Endothelial cell of umbilical vein (primary cell): Measurements from ENCODE around the gene CCDC191. TPM values are rescaled to one million over a fixed set of nuclear protein-coding genes. Genes with fewer than 3 reads are reported as not detected.

Source experiments
- BruUV-seq: library from RNA; stranded (reverse); fragments of 400-500 nt; replicated peaks from 2 replicates; lab custom pipeline; 2021; lab: Mats Ljungman, UMichigan
- CTCF ChIA-PET: fragments of 300-600, 350-600 bp; sonication (Branson Sonifier 250); formaldehyde crosslinking; loops from one replicate; lab custom pipeline; 2021; ENCODE audit warnings: antibody characterized with exemption, inconsistent platforms; lab: Charles Lee
- POLR2A ChIA-PET: fragments of 300-600, 350-600 bp; sonication (Branson Sonifier 250); formaldehyde crosslinking; loops from one replicate; lab custom pipeline; 2021; ENCODE audit warnings: antibody characterized with exemption, inconsistent platforms; lab: Charles Lee
- DNase-seq: peaks from one replicate; pipeline ENCODE4 v3.0.0-alpha.2; 2011; ENCODE audit warnings: low read depth, low spot score
- FAIRE-seq: peaks from 2 replicates; lab custom pipeline; 2011; peaks lifted over from hg19 to GRCh38; lab: Jason Lieb, UNC
- H2AFZ ChIP-seq: 2 replicates; pipeline ENCODE4 v1.6.0; 2012; ENCODE audit warnings: low read depth, low read length, control low read depth, inconsistent platforms
- H3K27ac ChIP-seq: 2 replicates; pipeline ENCODE4 v1.5.1; 2011; ENCODE audit warnings: low read depth, mild to moderate bottlenecking, control low read depth, low read length, moderate library complexity; ENCODE audit not compliant: insufficient read depth
- H3K27me3 ChIP-seq, 2 experiments: 2 replicates each; pipeline versions ENCODE4 v1.6.0 to v1.6.1; 2011; ENCODE audit warnings: low read length in 2 of 2, mixed read lengths in 1 of 2; ENCODE audit not compliant: control insufficient read depth in 2 of 2, insufficient read depth in 2 of 2
- H3K36me3 ChIP-seq, 2 experiments: 2 replicates in 1 of 2; 3 replicates in 1 of 2; pipeline ENCODE4 v1.5.1; 2011; ENCODE audit warnings: low read length in 2 of 2, mild to moderate bottlenecking in 1 of 2, moderate library complexity in 1 of 2; ENCODE audit not compliant: control insufficient read depth in 2 of 2, insufficient read depth in 2 of 2; ENCODE audit errors: extremely low read depth in 1 of 2
- H3K4me1 ChIP-seq: 3 replicates; pipeline ENCODE4 v1.5.1; 2011; ENCODE audit warnings: mild to moderate bottlenecking, low read length; ENCODE audit not compliant: control insufficient read depth, insufficient read depth; ENCODE audit errors: extremely low read depth
- H3K4me2 ChIP-seq: 2 replicates; pipeline ENCODE4 v1.6.1; 2011; ENCODE audit warnings: low read length, control low read depth, mixed read lengths; ENCODE audit not compliant: insufficient read depth
- H3K4me3 ChIP-seq, 3 experiments: fragments of 200-600 bp in 1 of 3; sonication (generic), shearing (Covaris generic) in 1 of 3; replicated peaks in 1 of 3; 2 replicates each; pipeline ENCODE4 v1.5.1; 2011 to 2016; ENCODE audit warnings: control low read depth in 3 of 3, low read length in 3 of 3, mild to moderate bottlenecking in 2 of 3, inconsistent platforms in 1 of 3, low read depth in 1 of 3, moderate library complexity in 1 of 3; ENCODE audit not compliant: insufficient read depth in 1 of 3
- H3K79me2 ChIP-seq: 2 replicates; pipeline ENCODE4 v1.6.0; 2012; ENCODE audit warnings: low read length, inconsistent platforms; ENCODE audit not compliant: control insufficient read depth, insufficient read depth
- H3K9ac ChIP-seq: replicated peaks from 2 replicates; pipeline ENCODE3; 2011; ENCODE audit warnings: low read length, control low read depth; ENCODE audit not compliant: insufficient read depth; ENCODE audit errors: extremely low read depth
- H3K9me1 ChIP-seq: replicated peaks from 3 replicates; pipeline ENCODE4 v1.6.0; 2011; ENCODE audit warnings: mild to moderate bottlenecking, low read length; ENCODE audit not compliant: control insufficient read depth, insufficient read depth; ENCODE audit errors: extremely low read depth
- H3K9me3 ChIP-seq: replicated peaks from 2 replicates; pipeline ENCODE4 v1.5.1; 2012; ENCODE audit warnings: low read length, inconsistent platforms; ENCODE audit not compliant: control insufficient read depth, insufficient read depth
- H4K20me1 ChIP-seq: replicated peaks from 2 replicates; pipeline ENCODE3; 2011; ENCODE audit warnings: mild to moderate bottlenecking, low read length; ENCODE audit not compliant: control insufficient read depth, insufficient read depth; ENCODE audit errors: extremely low read depth
- CTCF ChIP-seq, 2 donors: IDR thresholded peaks; 1 replicate in 1 of 2; 2 replicates in 1 of 2; pipeline ENCODE4 v1.5.1; 2011; ENCODE audit warnings: low read length in 2 of 2, mild to moderate bottlenecking in 2 of 2, moderate library complexity in 2 of 2, control low read depth in 1 of 2, inconsistent platforms in 1 of 2, low read depth in 1 of 2; ENCODE audit not compliant: insufficient read depth in 1 of 2; ENCODE audit errors: extremely low read depth in 1 of 2
- EZH2 ChIP-seq: IDR thresholded peaks from 2 replicates; pipeline ENCODE4 v1.6.1; 2012; ENCODE audit warnings: borderline replicate concordance, low read depth, mild to moderate bottlenecking, moderate library complexity, low read length, inconsistent platforms; ENCODE audit not compliant: severe bottlenecking
- FOS ChIP-seq: IDR thresholded peaks from 2 replicates; pipeline ENCODE4 v1.6.1; 2011; ENCODE audit warnings: mild to moderate bottlenecking, low read length, moderate library complexity, borderline replicate concordance; ENCODE audit not compliant: insufficient read depth
- JUN ChIP-seq: IDR thresholded peaks from 2 replicates; pipeline ENCODE4 v1.6.1; 2011; ENCODE audit warnings: borderline replicate concordance, low read depth; ENCODE audit not compliant: insufficient read length, insufficient read depth
- MAX ChIP-seq: IDR thresholded peaks from 2 replicates; pipeline ENCODE4 v1.6.1; 2011; ENCODE audit not compliant: insufficient read depth, insufficient read length
- MYC ChIP-seq: IDR thresholded peaks from one replicate; pipeline ENCODE4 v1.6.1; 2011; ENCODE audit warnings: mild to moderate bottlenecking, low read depth, low read length
- POLR2A ChIP-seq: IDR thresholded peaks from 2 replicates; pipeline ENCODE4 v1.6.1; 2012; ENCODE audit warnings: low read depth, mild to moderate bottlenecking, control low read depth, low read length
- POLR2AphosphoS5 ChIP-seq: IDR thresholded peaks from 2 replicates; pipeline ENCODE4 v1.6.1; 2012; ENCODE audit warnings: low read depth, mild to moderate bottlenecking, control low read depth, low read length, moderate library complexity; ENCODE audit not compliant: insufficient read depth
- dilution Hi-C: fragments of 300-500 bp; cut with MboI; formaldehyde crosslinking; loops from one replicate; pipeline ENCODE4 v1.15.0; 2019; ENCODE audit warnings: low sequenced_read_pairs; ENCODE audit not compliant: extremely low pct_ligation_motif_present
- intact Hi-C: fragments of 100-400 bp; cut with micrococcal nuclease; formaldehyde crosslinking; loops from one replicate; pipeline ENCODE4 v1.10.0; 2022
- polyA plus RNA-seq, 4 experiments: library from polyadenylated mRNA; depleted of rRNA in 3 of 4; stranded (reverse) in 3 of 4; unstranded in 1 of 4; fragments of >200 nt; gene quantifications; 2 replicates each; pipeline versions ENCODE4 v1.2.1 to v1.2.3, GENCODE V29; 2011 to 2012; ENCODE audit warnings: missing spikeins in 1 of 4
- total RNA-seq: library from RNA; stranded (reverse); gene quantifications from 2 replicates; pipeline ENCODE4 v1.2.3, GENCODE V29; 2021

CCDC191 gene
- total and polyA plus RNA-seq, 2 donors (not counting 3 experiments of a cell fraction or from before 2014, with no cell fraction given): 1.7 to 4.9 TPM

GRCh38 chr3:114093596-114093995 is 37.3 kb upstream of the CCDC191 start:
- CTCF ChIA-PET: interaction anchor here (0.6 to 2.2 kb wide), 5 partner anchors 19 to 248 kb away, joined by 3 to 15 read pairs (median 6); no protein-coding TSS in a partner anchor
- H2AFZ ChIP-seq: no peak overlapping the region
- H3K4me2 ChIP-seq: peak overlapping the region; percentile 93
- no peak overlapping the region for H3K4me3 ChIP-seq
- no peaks in the 10 kb centered on the region for H3K79me2 ChIP-seq
- H3K9me1 ChIP-seq: no peaks in the 10 kb centered on the region
- POLR2A ChIA-PET: interaction anchor here (1.1 kb wide), 1 partner anchor 9 kb away, joined by 4 read pairs; no protein-coding TSS in a partner anchor
- H3K36me3 ChIP-seq: no peaks in the 10 kb centered on the region
- peak overlapping the region; percentile 86 for H3K27ac ChIP-seq
- dilution Hi-C loops (no loop called here), intact Hi-C loops (loop anchor here (2.0 kb wide), 1 partner anchor 37 kb away; the partner anchor contains the start of genes CCDC191 and QTRT2)
- peaks cover 26% of the 10 kb centered on the region for H3K4me1 ChIP-seq
- H3K9me3 ChIP-seq: no peaks in the 10 kb centered on the region
- H3K9ac ChIP-seq: no peak overlapping the region
- peak; percentile 65 for DNase-seq
- TF ChIP-seq POLR2AphosphoS5 (no peak), MYC (no peak), EZH2 (no peak), FOS (peak; percentile 37), POLR2A (no peak)
- BruUV-seq: no TSS peak
- peak; percentile 67 for FAIRE-seq
- H3K27me3 ChIP-seq: no peaks in the 10 kb centered on the region
- no peaks in the 10 kb centered on the region for H4K20me1 ChIP-seq

- Histone ChIP-seq H3K4me1 (peaks cover 26% of the 10 kb centered on the region), H3K79me2 (no peaks in the 10 kb centered on the region), H3K4me3 (peak overlapping the region in 1 of 3 experiments; percentile 41), H3K27ac (peak overlapping the region; percentile 86), H3K9me3 (no peaks in the 10 kb centered on the region), H4K20me1 (no peaks in the 10 kb centered on the region), H3K4me2 (peak overlapping the region; percentile 93), H3K27me3 (no peaks in the 10 kb centered on the region), H3K9me1 (no peaks in the 10 kb centered on the region), H3K36me3 (no peaks in the 10 kb centered on the region), H2AFZ (peak overlapping the region; percentile 95), H3K9ac (peak overlapping the region; percentile 62)
- no peak for FAIRE-seq
- BruUV-seq: no TSS peak
- ChIA-PET POLR2A (interaction anchor here (1.1 kb wide), 1 partner anchor 8 kb away, joined by 4 read pairs; no protein-coding TSS in a partner anchor), CTCF (interaction anchor here (0.6 to 2.2 kb wide), 7 partner anchors 16 to 248 kb away, joined by 3 to 15 read pairs (median 4); no protein-coding TSS in a partner anchor)
- intact Hi-C loops (loop anchor here (2.0 kb wide), 1 partner anchor 36 kb away; the partner anchor contains the start of genes CCDC191 and QTRT2), dilution Hi-C loops (no loop called here)
- TF ChIP-seq JUN (no peak), FOS (no peak), MYC (no peak), MAX (no peak), CTCF (IDR thresholded peaks at IDR 0.05; ENCODE audit: extremely low read depth in 1 of 2, insufficient read depth in 1 of 2, low read depth in 1 of 2, low read length in 2 of 2) (no peak)
- DNase-seq: no peak
Measured at GRCh38 chr3:114093016-114093380, 36.7 kb upstream of the CCDC191 start.
